Measurements from ENCODE around the gene FARP1.
"Not testable (repeated sequence)": the region's sequence is repeated elsewhere in the genome, so short reads cannot be mapped to it uniquely, and the experiment has no call there.

The FARP1 gene

GRCh38 chr13:98407575-98407974, 264.7 kb downstream of the FARP1 start:
- no peak for TF ChIP-seq EZH2 (IDR thresholded peaks at IDR 0.05)
- no peak for TF ChIP-seq FOXP2 (optimal IDR thresholded peaks at IDR 0.05; ENCODE audit: control extremely low read depth, extremely low read length, insufficient read depth)
- TF ChIP-seq POLR2AphosphoS5 (IDR thresholded peaks at IDR 0.05; ENCODE audit: borderline replicate concordance, low read depth, low read length), result no peak
- DNase-seq (ENCODE audit: low read depth, low spot score), result no peak
- Histone ChIP-seq H3K4me3 (no peak overlapping the region), H3K9me3 (ENCODE audit: low read depth, low read length) (no peaks in the 10 kb centered on the region), H3K36me3 (ENCODE audit: insufficient read depth, low read length) (peaks cover 13% of the 10 kb centered on the region), H3K27ac (no peak overlapping the region), H3K9ac (ENCODE audit: insufficient read length) (no peak overlapping the region)

GRCh38 chr13:98409281-98409680, 266.4 kb downstream of the FARP1 start:
- TF ChIP-seq FOXP2 (optimal IDR thresholded peaks at IDR 0.05; ENCODE audit: control extremely low read depth, extremely low read length, insufficient read depth) (no peak), EZH2 (IDR thresholded peaks at IDR 0.05) (no peak), POLR2AphosphoS5 (IDR thresholded peaks at IDR 0.05; ENCODE audit: borderline replicate concordance, low read depth, low read length) (no peak)
- H3K9ac ChIP-seq (ENCODE audit: insufficient read length), result no peak overlapping the region
- H3K9me3 ChIP-seq (ENCODE audit: low read depth, low read length), result no peaks in the 10 kb centered on the region
- H3K27ac ChIP-seq, result no peak overlapping the region
- no peak for DNase-seq (ENCODE audit: low read depth, low spot score)
- H3K36me3 ChIP-seq (ENCODE audit: insufficient read depth, low read length), result peaks cover 7% of the 10 kb centered on the region
- H3K4me3 ChIP-seq, result no peak overlapping the region

- TF ChIP-seq EZH2 (IDR thresholded peaks at IDR 0.05) (no peak), POLR2AphosphoS5 (IDR thresholded peaks at IDR 0.05; ENCODE audit: borderline replicate concordance, low read depth, low read length) (no peak), FOXP2 (optimal IDR thresholded peaks at IDR 0.05; ENCODE audit: control extremely low read depth, extremely low read length, insufficient read depth) (no peak)
Observed at GRCh38 chr13:98410612-98411011, 267.7 kb downstream of the FARP1 start.

GRCh38 chr13:98411013-98411412, 268.1 kb downstream of the FARP1 start:
- H3K9ac ChIP-seq (ENCODE audit: insufficient read length), result no peak overlapping the region
- no peak overlapping the region for H3K27ac ChIP-seq

More at GRCh38 chr13:98410612-98411011, 267.7 kb downstream of the FARP1 start:
- H3K4me3 ChIP-seq, result no peak overlapping the region
- no peak for DNase-seq (ENCODE audit: low read depth, low spot score)
- H3K36me3 ChIP-seq (ENCODE audit: insufficient read depth, low read length), result peaks cover 11% of the 10 kb centered on the region
- H3K9me3 ChIP-seq (ENCODE audit: low read depth, low read length), result no peaks in the 10 kb centered on the region
- no peak overlapping the region for H3K27ac ChIP-seq
- H3K9ac ChIP-seq (ENCODE audit: insufficient read length), result no peak overlapping the region

DNA sequence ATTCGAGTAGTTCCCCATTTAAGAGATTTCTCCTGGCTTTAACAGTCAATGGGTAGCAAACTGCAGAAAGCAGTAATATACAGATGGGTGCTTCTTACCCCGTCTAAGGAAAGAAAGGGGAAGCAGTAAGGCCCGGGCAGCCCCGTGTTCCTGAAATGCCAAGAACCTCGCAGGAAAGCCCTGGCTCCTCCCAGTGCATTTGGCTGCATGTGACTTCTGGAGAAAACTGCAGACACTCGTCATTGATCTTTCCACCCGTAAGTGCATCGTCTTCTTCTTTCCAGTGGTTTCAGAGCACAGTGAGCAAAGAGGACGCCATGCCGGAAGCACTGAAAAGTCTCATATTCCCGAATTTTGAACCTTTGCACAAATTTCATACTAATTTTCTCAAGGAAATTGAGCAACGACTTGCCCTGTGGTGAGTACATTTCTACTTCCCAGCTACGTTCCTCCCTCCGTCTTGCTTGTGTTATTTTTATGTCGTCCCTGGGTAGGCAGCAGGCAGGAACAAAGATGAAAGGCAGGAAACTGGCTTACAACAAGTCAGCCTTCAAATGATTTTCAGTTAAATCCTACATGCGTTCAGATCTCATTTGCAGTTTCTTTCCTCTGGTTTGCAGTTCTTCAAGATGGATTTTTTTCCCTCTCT, 268.8 kb downstream of the FARP1 start:
- Histone ChIP-seq H3K9ac (ENCODE audit: insufficient read length) (no peak overlapping the region), H3K4me3 (no peak overlapping the region), H3K27ac (no peak overlapping the region), H3K9me3 (ENCODE audit: low read depth, low read length) (no peaks in the 10 kb centered on the region), H3K36me3 (ENCODE audit: insufficient read depth, low read length) (peaks cover 21% of the 10 kb centered on the region)
- no peak for DNase-seq (ENCODE audit: low read depth, low spot score)
- TF ChIP-seq POLR2AphosphoS5 (IDR thresholded peaks at IDR 0.05; ENCODE audit: borderline replicate concordance, low read depth, low read length) (no peak), FOXP2 (optimal IDR thresholded peaks at IDR 0.05; ENCODE audit: control extremely low read depth, extremely low read length, insufficient read depth) (no peak), EZH2 (IDR thresholded peaks at IDR 0.05) (no peak)

More at GRCh38 chr13:98411013-98411412, 268.1 kb downstream of the FARP1 start:
- H3K4me3 ChIP-seq, result no peak overlapping the region
- DNase-seq (ENCODE audit: low read depth, low spot score), result no peak
- no peak for TF ChIP-seq FOXP2 (optimal IDR thresholded peaks at IDR 0.05; ENCODE audit: control extremely low read depth, extremely low read length, insufficient read depth)
- no peak for TF ChIP-seq EZH2 (IDR thresholded peaks at IDR 0.05)
- TF ChIP-seq POLR2AphosphoS5 (IDR thresholded peaks at IDR 0.05; ENCODE audit: borderline replicate concordance, low read depth, low read length), result no peak
- H3K36me3 ChIP-seq (ENCODE audit: insufficient read depth, low read length), result peaks cover 14% of the 10 kb centered on the region
- H3K9me3 ChIP-seq (ENCODE audit: low read depth, low read length), result no peaks in the 10 kb centered on the region

GRCh38 chr13:98413278-98413677, 270.4 kb downstream of the FARP1 start:
- H3K9ac ChIP-seq (ENCODE audit: insufficient read length); H3K4me3 ChIP-seq; H3K9me3 ChIP-seq (ENCODE audit: low read depth, low read length); H3K27ac ChIP-seq; DNase-seq (ENCODE audit: low read depth, low spot score): not testable (repeated sequence)
- peaks cover 23% of the 10 kb centered on the region for H3K36me3 ChIP-seq (ENCODE audit: insufficient read depth, low read length)

DNA sequence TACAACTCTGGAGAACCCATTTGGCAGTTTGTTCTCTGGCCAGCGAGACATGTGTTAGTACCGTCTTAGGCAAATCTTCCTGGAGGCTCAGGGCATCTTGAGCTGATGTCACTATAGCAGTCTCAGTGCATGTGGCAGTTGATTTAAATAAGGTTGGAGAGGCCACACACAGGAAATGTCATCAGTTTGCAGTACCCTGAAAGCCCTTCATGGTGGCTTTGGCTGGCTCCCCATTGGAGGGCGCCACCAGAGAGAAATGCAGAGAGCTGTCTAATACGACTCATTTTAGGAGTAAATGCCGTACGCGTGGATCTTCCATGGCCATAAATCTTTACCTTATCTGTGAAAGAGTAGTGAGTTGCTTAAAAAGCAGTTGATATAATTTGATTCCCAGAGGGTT, 270.9 kb downstream of the FARP1 start:
- no peaks in the 10 kb centered on the region for H3K9me3 ChIP-seq (ENCODE audit: low read depth, low read length)
- no peak overlapping the region for H3K4me3 ChIP-seq
- H3K27ac ChIP-seq, result no peak overlapping the region
- TF ChIP-seq FOXP2 (optimal IDR thresholded peaks at IDR 0.05; ENCODE audit: control extremely low read depth, extremely low read length, insufficient read depth), result no peak
- no peak for TF ChIP-seq EZH2 (IDR thresholded peaks at IDR 0.05)
- TF ChIP-seq POLR2AphosphoS5 (IDR thresholded peaks at IDR 0.05; ENCODE audit: borderline replicate concordance, low read depth, low read length), result no peak
- H3K36me3 ChIP-seq (ENCODE audit: insufficient read depth, low read length), result peaks cover 23% of the 10 kb centered on the region
- no peak for DNase-seq (ENCODE audit: low read depth, low spot score)
- no peak overlapping the region for H3K9ac ChIP-seq (ENCODE audit: insufficient read length)

DNA sequence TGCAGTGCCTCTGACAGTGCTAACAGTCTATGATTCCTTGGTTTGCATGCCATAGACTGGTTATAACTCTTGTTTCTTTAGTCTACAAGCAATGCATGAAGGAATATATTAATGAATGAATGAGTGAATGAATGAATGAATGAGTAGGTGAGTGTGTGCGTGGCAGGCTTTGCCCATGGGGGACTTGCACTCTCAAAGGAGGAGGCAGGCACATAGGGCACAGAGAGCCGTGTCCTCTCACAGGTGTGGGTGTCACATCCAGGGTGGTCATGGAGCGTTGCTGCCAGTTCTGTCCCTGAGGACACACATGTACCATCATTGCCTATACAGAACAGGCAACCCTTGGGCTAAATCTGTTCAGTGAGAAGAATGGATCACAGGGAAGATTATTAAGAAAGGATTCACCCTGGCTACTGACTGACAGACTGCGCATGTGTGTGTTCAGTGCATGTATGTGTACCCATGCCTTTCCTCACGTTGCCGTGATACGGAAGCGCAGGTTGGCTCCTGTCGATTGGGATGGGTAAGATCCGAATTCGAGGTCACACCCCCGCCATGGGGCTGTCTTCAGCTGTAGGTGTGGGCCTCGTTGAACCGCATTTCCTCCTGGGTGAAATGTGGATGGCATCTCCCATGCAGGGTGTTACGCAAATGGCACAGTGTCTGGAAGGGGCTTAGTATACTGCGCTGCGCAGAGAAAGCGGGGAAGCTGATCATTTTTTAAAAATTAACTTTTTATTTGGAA, 272.6 kb downstream of the FARP1 start:
- Histone ChIP-seq H3K9me3 (ENCODE audit: low read depth, low read length) (no peaks in the 10 kb centered on the region), H3K9ac (ENCODE audit: insufficient read length) (no peak overlapping the region), H3K4me3 (no peak overlapping the region), H3K36me3 (ENCODE audit: insufficient read depth, low read length) (peaks cover 23% of the 10 kb centered on the region), H3K27ac (no peak overlapping the region)
- TF ChIP-seq FOXP2 (optimal IDR thresholded peaks at IDR 0.05; ENCODE audit: control extremely low read depth, extremely low read length, insufficient read depth) (no peak), EZH2 (IDR thresholded peaks at IDR 0.05) (no peak), POLR2AphosphoS5 (IDR thresholded peaks at IDR 0.05; ENCODE audit: borderline replicate concordance, low read depth, low read length) (no peak)
- DNase-seq (ENCODE audit: low read depth, low spot score), result no peak

Data from SK-N-MC (cell line).